Measurements from ENCODE around the gene CENATAC. TPM values are rescaled to one million over a fixed set of nuclear protein-coding genes. Genes with fewer than 3 reads are reported as not detected.
A peak's percentile ranks its signal among the peaks of the same experiment; 100 is the strongest.

Gene CENATAC
- total RNA-seq, 1 donor from 2014 or later, result 8.4 TPM

- H3K4me3 ChIP-seq (ENCODE audit: low read length in 3 of 3), result no peak overlapping the region
- H3K9ac ChIP-seq (ENCODE audit: low read depth in 1 of 3, low read length in 3 of 3), result no peak overlapping the region
- no peak overlapping the region for H3K27ac ChIP-seq (ENCODE audit: low read depth, low read length)
- H3K9me3 ChIP-seq (ENCODE audit: control insufficient read depth in 3 of 3, low read length in 3 of 3), result no peaks in the 10 kb centered on the region
- H3K36me3 ChIP-seq (ENCODE audit: control insufficient read depth in 3 of 3, insufficient read depth in 3 of 3, low read length in 3 of 3), result peaks cover 57 to 67% (median 64%) of the 10 kb centered on the region in 3 donors
- H3K4me1 ChIP-seq (ENCODE audit: control insufficient read depth in 3 of 3, insufficient read depth in 3 of 3, low read length in 3 of 3), result no peaks in the 10 kb centered on the region
- no peaks in the 10 kb centered on the region for H3K27me3 ChIP-seq (ENCODE audit: control insufficient read depth in 3 of 3, insufficient read depth in 3 of 3, low read length in 3 of 3)
These were observed 49.3 kb downstream of the CENATAC start for GRCh38 chr11:119047205-119047604.

- H3K27ac ChIP-seq (ENCODE audit: low read depth, low read length), result no peak overlapping the region
- H3K4me1 ChIP-seq (ENCODE audit: control insufficient read depth in 3 of 3, insufficient read depth in 3 of 3, low read length in 3 of 3), result no peaks in the 10 kb centered on the region
- H3K9me3 ChIP-seq (ENCODE audit: control insufficient read depth in 3 of 3, low read length in 3 of 3), result no peaks in the 10 kb centered on the region
- no peak overlapping the region for H3K4me3 ChIP-seq (ENCODE audit: low read length in 3 of 3)
- no peak overlapping the region for H3K9ac ChIP-seq (ENCODE audit: low read depth in 1 of 3, low read length in 3 of 3)
- H3K27me3 ChIP-seq (ENCODE audit: control insufficient read depth in 3 of 3, insufficient read depth in 3 of 3, low read length in 3 of 3), result no peaks in the 10 kb centered on the region
- peaks cover 70 to 80% (median 78%) of the 10 kb centered on the region in 3 donors for H3K36me3 ChIP-seq (ENCODE audit: control insufficient read depth in 3 of 3, insufficient read depth in 3 of 3, low read length in 3 of 3)
These were observed 50.7 kb downstream of the CENATAC start for GRCh38 chr11:119048644-119049043.

GRCh38 chr11:119049081-119049480 lies 51.1 kb downstream of the CENATAC start:
- H3K9me3 ChIP-seq (ENCODE audit: control insufficient read depth in 3 of 3, low read length in 3 of 3), result no peaks in the 10 kb centered on the region
- H3K27me3 ChIP-seq (ENCODE audit: control insufficient read depth in 3 of 3, insufficient read depth in 3 of 3, low read length in 3 of 3), result no peaks in the 10 kb centered on the region
- H3K9ac ChIP-seq (ENCODE audit: low read depth in 1 of 3, low read length in 3 of 3), result no peak overlapping the region
- H3K27ac ChIP-seq (ENCODE audit: low read depth, low read length), result no peak overlapping the region
- H3K4me3 ChIP-seq (ENCODE audit: low read length in 3 of 3), result no peak overlapping the region
- H3K4me1 ChIP-seq (ENCODE audit: control insufficient read depth in 3 of 3, insufficient read depth in 3 of 3, low read length in 3 of 3), result no peaks in the 10 kb centered on the region
- peaks cover 75 to 84% (median 82%) of the 10 kb centered on the region in 3 donors for H3K36me3 ChIP-seq (ENCODE audit: control insufficient read depth in 3 of 3, insufficient read depth in 3 of 3, low read length in 3 of 3)

GRCh38 chr11:119051440-119052162 lies 53.7 kb downstream of the CENATAC start:
- Histone ChIP-seq H3K27me3 (ENCODE audit: control insufficient read depth in 3 of 3, insufficient read depth in 3 of 3, low read length in 3 of 3) (no peaks in the 10 kb centered on the region), H3K36me3 (ENCODE audit: control insufficient read depth in 3 of 3, insufficient read depth in 3 of 3, low read length in 3 of 3) (peaks cover 74 to 80% (median 78%) of the 10 kb centered on the region in 3 donors), H3K9ac (ENCODE audit: low read depth in 1 of 3, low read length in 3 of 3) (no peak overlapping the region), H3K9me3 (ENCODE audit: control insufficient read depth in 3 of 3, low read length in 3 of 3) (no peaks in the 10 kb centered on the region), H3K4me1 (ENCODE audit: control insufficient read depth in 3 of 3, insufficient read depth in 3 of 3, low read length in 3 of 3) (peaks cover 10 to 19% (median 12%) of the 10 kb centered on the region in 3 donors), H3K4me3 (ENCODE audit: low read length in 3 of 3) (no peak overlapping the region), H3K27ac (ENCODE audit: low read depth, low read length) (no peak overlapping the region)

GRCh38 chr11:119052163-119052814 lies 54.4 kb downstream of the CENATAC start:
- Histone ChIP-seq H3K4me1 (ENCODE audit: control insufficient read depth in 3 of 3, insufficient read depth in 3 of 3, low read length in 3 of 3) (peaks cover 10 to 20% (median 12%) of the 10 kb centered on the region in 3 donors), H3K9ac (ENCODE audit: low read depth in 1 of 3, low read length in 3 of 3) (no peak overlapping the region), H3K27me3 (ENCODE audit: control insufficient read depth in 3 of 3, insufficient read depth in 3 of 3, low read length in 3 of 3) (no peaks in the 10 kb centered on the region), H3K27ac (ENCODE audit: low read depth, low read length) (no peak overlapping the region), H3K9me3 (ENCODE audit: control insufficient read depth in 3 of 3, low read length in 3 of 3) (no peaks in the 10 kb centered on the region), H3K4me3 (ENCODE audit: low read length in 3 of 3) (no peak overlapping the region), H3K36me3 (ENCODE audit: control insufficient read depth in 3 of 3, insufficient read depth in 3 of 3, low read length in 3 of 3) (peaks cover 70 to 73% (median 71%) of the 10 kb centered on the region in 3 donors)

- Histone ChIP-seq H3K4me1 (ENCODE audit: control insufficient read depth in 3 of 3, insufficient read depth in 3 of 3, low read length in 3 of 3) (peaks cover 16 to 30% (median 18%) of the 10 kb centered on the region in 3 donors), H3K9me3 (ENCODE audit: control insufficient read depth in 3 of 3, low read length in 3 of 3) (no peaks in the 10 kb centered on the region), H3K9ac (ENCODE audit: low read depth in 1 of 3, low read length in 3 of 3) (no peak overlapping the region), H3K4me3 (ENCODE audit: low read length in 3 of 3) (no peak overlapping the region), H3K27me3 (ENCODE audit: control insufficient read depth in 3 of 3, insufficient read depth in 3 of 3, low read length in 3 of 3) (no peaks in the 10 kb centered on the region), H3K27ac (ENCODE audit: low read depth, low read length) (no peak overlapping the region), H3K36me3 (ENCODE audit: control insufficient read depth in 3 of 3, insufficient read depth in 3 of 3, low read length in 3 of 3) (peaks cover 49 to 51% (median 50%) of the 10 kb centered on the region in 3 donors)
These were observed 56.5 kb downstream of the CENATAC start for GRCh38 chr11:119054418-119054817.

GRCh38 chr11:119055901-119056300 lies 58.0 kb downstream of the CENATAC start:
- Histone ChIP-seq H3K27ac (ENCODE audit: low read depth, low read length) (no peak overlapping the region), H3K4me3 (ENCODE audit: low read length in 3 of 3) (peak overlapping the region; percentile 75 to 86 (median 84)), H3K36me3 (ENCODE audit: control insufficient read depth in 3 of 3, insufficient read depth in 3 of 3, low read length in 3 of 3) (peaks cover 41 to 44% (median 41%) of the 10 kb centered on the region in 3 donors), H3K27me3 (ENCODE audit: control insufficient read depth in 3 of 3, insufficient read depth in 3 of 3, low read length in 3 of 3) (no peaks in the 10 kb centered on the region), H3K9ac (ENCODE audit: low read depth in 1 of 3, low read length in 3 of 3) (peak overlapping the region; percentile 71 to 85 (median 79)), H3K9me3 (ENCODE audit: control insufficient read depth in 3 of 3, low read length in 3 of 3) (no peaks in the 10 kb centered on the region), H3K4me1 (ENCODE audit: control insufficient read depth in 3 of 3, insufficient read depth in 3 of 3, low read length in 3 of 3) (peaks cover 16 to 30% (median 18%) of the 10 kb centered on the region in 3 donors)

- peaks cover 35 to 39% (median 36%) of the 10 kb centered on the region in 3 donors for H3K36me3 ChIP-seq (ENCODE audit: control insufficient read depth in 3 of 3, insufficient read depth in 3 of 3, low read length in 3 of 3)
- peak overlapping the region; percentile 75 to 86 (median 84) for H3K4me3 ChIP-seq (ENCODE audit: low read length in 3 of 3)
- H3K4me1 ChIP-seq (ENCODE audit: control insufficient read depth in 3 of 3, insufficient read depth in 3 of 3, low read length in 3 of 3), result peaks cover 16 to 30% (median 18%) of the 10 kb centered on the region in 3 donors
- H3K9ac ChIP-seq (ENCODE audit: low read depth in 1 of 3, low read length in 3 of 3), result peak overlapping the region; percentile 71 to 85 (median 79)
- peak overlapping the region; percentile 81 for H3K27ac ChIP-seq (ENCODE audit: low read depth, low read length)
- no peaks in the 10 kb centered on the region for H3K9me3 ChIP-seq (ENCODE audit: control insufficient read depth in 3 of 3, low read length in 3 of 3)
- no peaks in the 10 kb centered on the region for H3K27me3 ChIP-seq (ENCODE audit: control insufficient read depth in 3 of 3, insufficient read depth in 3 of 3, low read length in 3 of 3)
These were observed 58.6 kb downstream of the CENATAC start for GRCh38 chr11:119056421-119056999.

- Histone ChIP-seq H3K9ac (ENCODE audit: low read depth in 1 of 3, low read length in 3 of 3) (peak within 1 kb of the TSS; percentile 82 to 85 (median 83)), H3K9me3 (ENCODE audit: control insufficient read depth in 3 of 3, low read length in 3 of 3) (no peaks in the 10 kb centered on the region), H3K4me1 (ENCODE audit: control insufficient read depth in 3 of 3, insufficient read depth in 3 of 3, low read length in 3 of 3) (peaks cover 16 to 30% (median 18%) of the 10 kb centered on the region in 3 donors), H3K27me3 (ENCODE audit: control insufficient read depth in 3 of 3, insufficient read depth in 3 of 3, low read length in 3 of 3) (no peaks in the 10 kb centered on the region), H3K4me3 (ENCODE audit: low read length in 3 of 3) (peak within 1 kb of the TSS; percentile 85 to 86 (median 85)), H3K36me3 (ENCODE audit: control insufficient read depth in 3 of 3, insufficient read depth in 3 of 3, low read length in 3 of 3) (peaks cover 28 to 32% (median 31%) of the 10 kb centered on the region in 3 donors), H3K27ac (ENCODE audit: low read depth, low read length) (peak within 1 kb of the TSS; percentile 81)
These were observed 59.2 kb downstream of the CENATAC start, which contains the start of gene HYOU1 for GRCh38 chr11:119057000-119057769. HYOU1 (minus strand) TSS chr11:119057205; CDS start chr11:119056160, 1,045 bp downstream.

Data from skeletal muscle tissue (tissue), 4 donors.